Stimulated activated CD4-positive, alpha-beta T cell treated with anti-CD3 and anti-CD28 coated beads, Interleukin-1b, Interleukin-23, amount 100 ng/mL, for 4 hours (primary cell): ENCODE results near the gene EPB41L3.
"Not testable (repeated sequence)": the region's sequence is repeated elsewhere in the genome, so short reads cannot be mapped to it uniquely, and the experiment has no call there.

Experiments
- DNase-seq, 2 donors: peaks; one replicate each; pipeline ENCODE4 v3.0.0-alpha.2; 2020; ENCODE audit warnings: low read depth in 2 of 2

EPB41L3 gene

GRCh38 chr18:5543773-5544389, at the start of gene EPB41L3:
Gene EPB41L3, minus strand, starts transcription at chr18:5543997. Its CDS starts 54,814 bp downstream, at chr18:5489183.
- no peak for DNase-seq

GRCh38 chr18:5588529-5588928, 44.7 kb upstream of the EPB41L3 start:
- no peak for DNase-seq

GRCh38 chr18:5585653-5586052, 41.9 kb upstream of the EPB41L3 start:
- no peak for DNase-seq

GRCh38 chr18:5584746-5585417, 41.1 kb upstream of the EPB41L3 start:
- no peak for DNase-seq

GRCh38 chr18:5582849-5583681, 39.3 kb upstream of the EPB41L3 start:
- DNase-seq = no peak

GRCh38 chr18:5582076-5582475, 38.3 kb upstream of the EPB41L3 start:
- DNase-seq = no peak

GRCh38 chr18:5574843-5575242, 31.0 kb upstream of the EPB41L3 start:
- DNase-seq = no peak

GRCh38 chr18:5571666-5572065, 27.9 kb upstream of the EPB41L3 start:
- DNase-seq = no peak

GRCh38 chr18:5570613-5571012, 26.8 kb upstream of the EPB41L3 start:
- DNase-seq = not testable (repeated sequence)

GRCh38 chr18:5568416-5568815, 24.6 kb upstream of the EPB41L3 start:
- no peak for DNase-seq

- no peak for DNase-seq
Measured at GRCh38 chr18:5558851-5559250, 15.1 kb upstream of the EPB41L3 start.

- DNase-seq = no peak
Measured at GRCh38 chr18:5556310-5556974, 12.6 kb upstream of the EPB41L3 start.

GRCh38 chr18:5554629-5555028, 10.8 kb upstream of the EPB41L3 start:
- DNase-seq = no peak

GRCh38 chr18:5546660-5547059, 2.9 kb upstream of the EPB41L3 start:
- no peak for DNase-seq

- no peak for DNase-seq
Measured at GRCh38 chr18:5543036-5543680, 639 bp downstream of the EPB41L3 start.

- no peak for DNase-seq
Measured at GRCh38 chr18:5542515-5543035, 1.2 kb downstream of the EPB41L3 start.

- DNase-seq = no peak
Measured at GRCh38 chr18:5541644-5542043, 2.2 kb downstream of the EPB41L3 start.

GRCh38 chr18:5539391-5539790, 4.4 kb downstream of the EPB41L3 start:
- DNase-seq = no peak

- DNase-seq = no peak
Measured at GRCh38 chr18:5538544-5538943, 5.3 kb downstream of the EPB41L3 start.

GRCh38 chr18:5537860-5538259, 5.9 kb downstream of the EPB41L3 start:
- no peak for DNase-seq

- no peak for DNase-seq
Measured at GRCh38 chr18:5534845-5535244, 9.0 kb downstream of the EPB41L3 start.
